HepG2 (cell line): Measurements from ENCODE around the gene LBX2. TPM values are rescaled to one million over a fixed set of nuclear protein-coding genes. Genes with fewer than 3 reads are reported as not detected.

Source experiments
- ATAC-seq: fragments of 200-7000 bp; cut with Tn5 transposase; 3 replicates; pipeline ENCODE4 v1.9.1; 2020; ENCODE audit warnings: mild to moderate bottlenecking, moderate library complexity
- BruUV-seq: library from RNA; stranded (reverse); fragments of 400-500 nt; replicated peaks from 2 replicates; lab custom pipeline; 2021; lab: Mats Ljungman, UMichigan
- CTCF ChIA-PET: fragments of 300-600 bp; formaldehyde crosslinking; extraction: SDS; loops from one replicate; lab custom pipeline; 2021; ENCODE audit warnings: low total read pairs, inconsistent platforms, low intra/inter-chr PET ratio; lab: Yijun Ruan, JAX
- POLR2A ChIA-PET: fragments of 350-600 bp; sonication (Branson Sonifier 250); formaldehyde crosslinking; loops from one replicate; lab custom pipeline; 2020; ENCODE audit warnings: antibody characterized with exemption, inconsistent platforms; lab: Yijun Ruan, JAX
- DNase-seq: peaks from one replicate; pipeline ENCODE4 v3.0.0-alpha.2; 2015; ENCODE audit warnings: low spot score
- FAIRE-seq: peaks from 3 replicates; lab custom pipeline; 2011; peaks lifted over from hg19 to GRCh38; lab: Jason Lieb, UNC
- H2AFZ ChIP-seq: one replicate; pipeline ENCODE4 v1.6.1; 2011; ENCODE audit warnings: low read length, inconsistent platforms
- H3K27ac ChIP-seq: fragments of 300-600 bp; 3 replicates; pipeline ENCODE4 v1.8.0; 2011; ENCODE audit warnings: mixed run types, mild to moderate bottlenecking, mixed read lengths, low read length, inconsistent platforms; ENCODE audit not compliant: insufficient read depth; ENCODE audit errors: extremely low read length
- H3K27me3 ChIP-seq, 2 experiments: fragments of 200-600 bp in 1 of 2; 2 replicates in 1 of 2; 3 replicates in 1 of 2; pipeline versions ENCODE4 v1.6.0 to v1.8.0; 2011; ENCODE audit warnings: low read length in 2 of 2, mild to moderate bottlenecking in 2 of 2, moderate library complexity in 2 of 2, inconsistent platforms in 1 of 2; ENCODE audit not compliant: insufficient read depth in 2 of 2, control insufficient read depth in 1 of 2
- H3K36me3 ChIP-seq, 2 experiments: fragments of 200-600 bp in 1 of 2; replicated peaks in 1 of 2; 2 replicates in 1 of 2; 3 replicates in 1 of 2; pipeline versions ENCODE4 v1.5.1 to v1.8.0; 2011; ENCODE audit warnings: low read length in 2 of 2, inconsistent platforms in 1 of 2; ENCODE audit not compliant: insufficient read depth in 2 of 2, control insufficient read depth in 1 of 2
- H3K4me1 ChIP-seq: 2 replicates; pipeline ENCODE4 v1.5.1; 2012; ENCODE audit warnings: low read length, inconsistent platforms; ENCODE audit not compliant: insufficient read depth
- H3K4me2 ChIP-seq: 2 replicates; pipeline ENCODE4 v1.6.0; 2011; ENCODE audit warnings: low read depth, low read length, inconsistent platforms
- H3K4me3 ChIP-seq, 3 experiments: fragments of 200-600 bp in 1 of 3; sonication (generic), shearing (Covaris generic) in 1 of 3; replicated peaks in 1 of 3; 2 replicates each; pipeline ENCODE4 v1.5.1; 2011 to 2016; ENCODE audit warnings: low read length in 3 of 3, inconsistent platforms in 2 of 3, low read depth in 2 of 3, mild to moderate bottlenecking in 2 of 3, control low read depth in 1 of 3, mixed read lengths in 1 of 3; ENCODE audit not compliant: insufficient read depth in 1 of 3
- H3K79me2 ChIP-seq: one replicate; pipeline ENCODE4 v1.6.1; 2011; ENCODE audit warnings: low read length, inconsistent platforms; ENCODE audit not compliant: insufficient read depth
- H3K9ac ChIP-seq: 2 replicates; pipeline ENCODE4 v1.6.0; 2011; ENCODE audit warnings: mild to moderate bottlenecking, low read depth, low read length, inconsistent platforms; ENCODE audit not compliant: insufficient read depth
- H3K9me3 ChIP-seq: 2 replicates; pipeline ENCODE4 v1.5.1; 2012; ENCODE audit warnings: mild to moderate bottlenecking, low read length
- H4K20me1 ChIP-seq: 2 replicates; pipeline ENCODE4 v1.6.0; 2011; ENCODE audit warnings: inconsistent platforms, mild to moderate bottlenecking, low read length, moderate library complexity; ENCODE audit not compliant: insufficient read depth
- CHD2 ChIP-seq: IDR thresholded peaks from 2 replicates; pipeline ENCODE4 v1.6.1; 2011; ENCODE audit warnings: low read depth, low read length, improper control_type of control experiment
- DR1 ChIP-seq: sonication (generic); formaldehyde crosslinking; IDR thresholded peaks from 2 replicates; pipeline ENCODE4 v1.8.0; 2021; ENCODE audit warnings: mild to moderate bottlenecking, missing genetic modification reagents, inconsistent platforms
- NR2F1 ChIP-seq, 2 experiments: fragments of 450-650 bp in 1 of 2; formaldehyde crosslinking in 1 of 2; IDR thresholded peaks; 2 replicates each; pipeline versions ENCODE4 v1.5.0 to v1.6.1; 2016 to 2020; ENCODE audit warnings: mild to moderate bottlenecking in 1 of 2, missing compliant biosample characterization in 1 of 2, missing genetic modification reagents in 1 of 2, moderate library complexity in 1 of 2
- RFXANK ChIP-seq: IDR thresholded peaks from 2 replicates; pipeline ENCODE4 v1.6.1; 2016
- SNAI1 ChIP-seq: sonication (generic); formaldehyde crosslinking; IDR thresholded peaks from 2 replicates; pipeline ENCODE4 v1.5.0; 2020; ENCODE audit warnings: mild to moderate bottlenecking, missing genetic modification reagents, borderline replicate concordance
- SOX6 ChIP-seq, 2 experiments: fragments of 450-650 bp in 1 of 2; sonication (generic) in 1 of 2; formaldehyde crosslinking in 1 of 2; IDR thresholded peaks; 2 replicates each; pipeline versions ENCODE4 v1.4.0 to v1.6.1; 2017 to 2020; ENCODE audit warnings: antibody characterized with exemption in 1 of 2, mild to moderate bottlenecking in 1 of 2, missing genetic modification reagents in 1 of 2
- TAF15 ChIP-seq: fragments of 200-400 bp; formaldehyde crosslinking; IDR thresholded peaks from one replicate; pipeline ENCODE4 v1.6.1; 2018; ENCODE audit warnings: mild to moderate bottlenecking, low read depth, low read length; ENCODE audit not compliant: poor library complexity, severe bottlenecking
- TOPORS ChIP-seq: sonication (generic); formaldehyde crosslinking; IDR thresholded peaks from 2 replicates; pipeline ENCODE4 v1.8.0; 2023; ENCODE audit warnings: mild to moderate bottlenecking, missing genetic modification reagents
- ZNF296 ChIP-seq: sonication (generic); formaldehyde crosslinking; conservative IDR thresholded peaks from 2 replicates; pipeline ENCODE4 v1.5.0; 2020; ENCODE audit warnings: mild to moderate bottlenecking, missing genetic modification reagents
- ZNF605 ChIP-seq: sonication (generic); formaldehyde crosslinking; IDR thresholded peaks from 2 replicates; pipeline ENCODE4 v1.8.0; 2022; ENCODE audit warnings: mild to moderate bottlenecking, missing genetic modification reagents
- ZNF710 ChIP-seq: sonication (generic); formaldehyde crosslinking; IDR thresholded peaks from 2 replicates; pipeline ENCODE4 v1.5.0; 2020; ENCODE audit warnings: mild to moderate bottlenecking, missing genetic modification reagents, borderline replicate concordance
- ZNF775 ChIP-seq: sonication (generic); formaldehyde crosslinking; IDR thresholded peaks from 2 replicates; pipeline ENCODE4 v1.4.0; 2020; ENCODE audit warnings: missing genetic modification reagents, mild to moderate bottlenecking, moderate library complexity, borderline replicate concordance
- ZNF782 ChIP-seq: sonication (generic); formaldehyde crosslinking; IDR thresholded peaks from 2 replicates; pipeline ENCODE4 v1.4.0; 2020; ENCODE audit warnings: missing genetic modification reagents, mild to moderate bottlenecking, borderline replicate concordance
- ZZZ3 ChIP-seq: sonication (generic); formaldehyde crosslinking; IDR thresholded peaks from 2 replicates; pipeline ENCODE4 v1.4.0; 2020; ENCODE audit warnings: missing genetic modification reagents, mild to moderate bottlenecking, borderline replicate concordance
- WGBS: methylation state at CpG from one replicate; pipeline ENCODE4 v1.1.6; 2017; ENCODE audit warnings: low lambda C conversion rate; 5-methylcytosine and 5-hydroxymethylcytosine counted together
- in situ Hi-C: cut with HindIII; loops from 2 replicates; pipeline ENCODE4 v1.10.0; 2017; ENCODE audit warnings: low pct_unique_long_range_greater_than_20kb; ENCODE audit not compliant: extremely low pct_ligation_motif_present
- intact Hi-C: fragments of 100-400 bp; cut with micrococcal nuclease; formaldehyde crosslinking; loops from one replicate; pipeline ENCODE4 v1.10.0; 2022; ENCODE audit not compliant: unreplicated experiment
- polyA plus RNA-seq, 8 experiments: library from polyadenylated mRNA; depleted of rRNA in 3 of 8; stranded (reverse) in 7 of 8; unstranded in 1 of 8; fragments of >200 nt; fragmentation: Illumina TruSeq in 4 of 8; extraction: Trizol in 4 of 8; gene quantifications; 2 replicates each; pipeline versions ENCODE4 v1.2.1 to v1.2.3, GENCODE V29; 2011 to 2016; ENCODE audit warnings: low read depth in 4 of 8, missing spikeins in 1 of 8, mixed read lengths in 1 of 8; ENCODE audit not compliant: insufficient read depth in 1 of 8
- total RNA-seq, 5 experiments: library from RNA; depleted of rRNA; stranded (reverse); fragments of >200 nt; fragmentation: Illumina TruSeq; extraction: Trizol; gene quantifications; 2 replicates each; pipeline ENCODE4 v1.2.3, GENCODE V29; 2016; ENCODE audit warnings: low read depth in 1 of 5
- TF ChIP-seq, protein P1 (sequence below): IDR thresholded peaks from 2 replicates; pipeline ENCODE4 v1.6.1; 2012; ENCODE audit warnings: inconsistent platforms
- TF ChIP-seq, protein P2 (sequence below): sonication (generic); formaldehyde crosslinking; IDR thresholded peaks from 2 replicates; pipeline ENCODE4 v1.5.1; 2020; ENCODE audit warnings: missing genetic modification reagents, mild to moderate bottlenecking, borderline replicate concordance
- TF ChIP-seq, protein P3 (sequence below): sonication (generic); formaldehyde crosslinking; IDR thresholded peaks from 2 replicates; pipeline ENCODE4 v1.9.0; 2022; ENCODE audit warnings: low read depth, missing genetic modification reagents

The LBX2 gene
- total and polyA plus RNA-seq, 2 of the 13 experiments (the other 11 are each of a cell fraction or from before 2014, with no cell fraction given), result 6.4 to 8.1 TPM

DNA sequence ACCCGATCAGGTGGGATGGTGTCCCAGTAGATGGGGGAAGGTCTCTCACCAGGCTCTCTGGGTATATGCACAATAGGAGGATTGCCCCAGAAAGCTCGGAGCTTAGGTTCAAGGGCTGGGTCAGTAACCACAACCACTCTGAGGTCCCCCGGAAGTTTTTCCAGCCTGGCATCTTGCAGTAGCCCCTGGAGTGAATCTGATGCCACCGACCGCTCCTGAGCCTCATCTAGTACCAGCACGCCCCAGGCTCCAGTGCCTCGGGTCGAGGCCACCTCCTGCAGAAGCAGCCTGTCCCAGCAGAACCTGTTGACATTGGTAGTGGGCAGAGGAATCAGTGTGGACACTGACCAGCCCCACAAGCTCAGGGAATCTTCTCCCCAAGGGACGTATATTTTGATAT lies 24.6 kb upstream of the LBX2 start (continued):
- TF ChIP-seq ZNF710, result no peak

DNA sequence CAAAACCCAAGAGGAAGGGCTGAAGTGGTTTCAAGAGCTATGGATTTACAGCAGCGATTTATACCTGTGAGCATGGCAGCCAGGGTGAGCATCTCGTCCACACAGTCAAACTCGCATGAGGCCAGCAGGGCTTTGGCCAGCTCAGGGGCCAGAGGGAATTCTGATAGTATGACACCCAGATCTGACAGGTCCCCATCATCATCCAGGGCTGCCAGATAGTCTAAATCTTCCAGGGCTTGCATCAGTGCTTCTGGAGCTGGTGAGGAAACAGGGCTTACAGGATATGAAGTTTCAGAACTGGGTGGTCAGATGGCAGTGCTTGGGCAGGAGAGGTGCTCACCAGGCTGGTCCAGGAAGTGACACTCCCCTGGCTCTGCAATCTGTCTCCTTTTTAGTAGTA lies 23.1 kb upstream of the LBX2 start:
- intact Hi-C loops, result no loop called here
- ATAC-seq (no peak), DNase-seq (no peak), FAIRE-seq (no peak)
- no peak overlapping the region for H2AFZ ChIP-seq
- no peak overlapping the region for H3K4me2 ChIP-seq
- peaks cover 49% of the 10 kb centered on the region for H3K4me1 ChIP-seq
- no peak overlapping the region for H3K27ac ChIP-seq
- in situ Hi-C loops, result no loop called here
- H3K27me3 ChIP-seq, result no peaks in the 10 kb centered on the region; a peak in 1 of 5 replicates
- H3K4me3 ChIP-seq, result no peak overlapping the region
- ChIA-PET CTCF (no interaction called here), POLR2A (interaction anchor here (1.5 kb wide), 1 partner anchor 9 kb away, joined by 3 read pairs; no protein-coding TSS in a partner anchor)
- H4K20me1 ChIP-seq, result no peaks in the 10 kb centered on the region
- peaks cover 25% of the 10 kb centered on the region for H3K79me2 ChIP-seq
- no peaks in the 10 kb centered on the region for H3K9me3 ChIP-seq
- no peak overlapping the region for H3K9ac ChIP-seq
- WGBS, result no CpG with 5 or more reads among the region's 3 CpGs
- peaks cover 28 to 50% of the 10 kb centered on the region in 2 experiments for H3K36me3 ChIP-seq
- BruUV-seq, result no TSS peak
- TF ChIP-seq NR2F1 (CRISPR knock-in tag; IDR thresholded peaks at IDR 0.05), result no peak
- TF ChIP-seq, protein P1, sequence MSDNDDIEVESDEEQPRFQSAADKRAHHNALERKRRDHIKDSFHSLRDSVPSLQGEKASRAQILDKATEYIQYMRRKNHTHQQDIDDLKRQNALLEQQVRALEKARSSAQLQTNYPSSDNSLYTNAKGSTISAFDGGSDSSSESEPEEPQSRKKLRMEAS, result no peak
- TF ChIP-seq ZNF296 (CRISPR knock-in tag), result no peak
- no peak for TF ChIP-seq ZNF782
- no peak for TF ChIP-seq TOPORS (CRISPR knock-in tag)
- TF ChIP-seq, protein P2, sequence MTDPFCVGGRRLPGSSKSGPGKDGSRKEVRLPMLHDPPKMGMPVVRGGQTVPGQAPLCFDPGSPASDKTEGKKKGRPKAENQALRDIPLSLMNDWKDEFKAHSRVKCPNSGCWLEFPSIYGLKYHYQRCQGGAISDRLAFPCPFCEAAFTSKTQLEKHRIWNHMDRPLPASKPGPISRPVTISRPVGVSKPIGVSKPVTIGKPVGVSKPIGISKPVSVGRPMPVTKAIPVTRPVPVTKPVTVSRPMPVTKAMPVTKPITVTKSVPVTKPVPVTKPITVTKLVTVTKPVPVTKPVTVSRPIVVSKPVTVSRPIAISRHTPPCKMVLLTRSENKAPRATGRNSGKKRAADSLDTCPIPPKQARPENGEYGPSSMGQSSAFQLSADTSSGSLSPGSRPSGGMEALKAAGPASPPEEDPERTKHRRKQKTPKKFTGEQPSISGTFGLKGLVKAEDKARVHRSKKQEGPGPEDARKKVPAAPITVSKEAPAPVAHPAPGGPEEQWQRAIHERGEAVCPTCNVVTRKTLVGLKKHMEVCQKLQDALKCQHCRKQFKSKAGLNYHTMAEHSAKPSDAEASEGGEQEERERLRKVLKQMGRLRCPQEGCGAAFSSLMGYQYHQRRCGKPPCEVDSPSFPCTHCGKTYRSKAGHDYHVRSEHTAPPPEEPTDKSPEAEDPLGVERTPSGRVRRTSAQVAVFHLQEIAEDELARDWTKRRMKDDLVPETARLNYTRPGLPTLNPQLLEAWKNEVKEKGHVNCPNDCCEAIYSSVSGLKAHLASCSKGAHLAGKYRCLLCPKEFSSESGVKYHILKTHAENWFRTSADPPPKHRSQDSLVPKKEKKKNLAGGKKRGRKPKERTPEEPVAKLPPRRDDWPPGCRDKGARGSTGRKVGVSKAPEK (CRISPR knock-in tag), result no peak
- TF ChIP-seq TAF15, result no peak
- TF ChIP-seq RFXANK, result no peak
- TF ChIP-seq, protein P3, sequence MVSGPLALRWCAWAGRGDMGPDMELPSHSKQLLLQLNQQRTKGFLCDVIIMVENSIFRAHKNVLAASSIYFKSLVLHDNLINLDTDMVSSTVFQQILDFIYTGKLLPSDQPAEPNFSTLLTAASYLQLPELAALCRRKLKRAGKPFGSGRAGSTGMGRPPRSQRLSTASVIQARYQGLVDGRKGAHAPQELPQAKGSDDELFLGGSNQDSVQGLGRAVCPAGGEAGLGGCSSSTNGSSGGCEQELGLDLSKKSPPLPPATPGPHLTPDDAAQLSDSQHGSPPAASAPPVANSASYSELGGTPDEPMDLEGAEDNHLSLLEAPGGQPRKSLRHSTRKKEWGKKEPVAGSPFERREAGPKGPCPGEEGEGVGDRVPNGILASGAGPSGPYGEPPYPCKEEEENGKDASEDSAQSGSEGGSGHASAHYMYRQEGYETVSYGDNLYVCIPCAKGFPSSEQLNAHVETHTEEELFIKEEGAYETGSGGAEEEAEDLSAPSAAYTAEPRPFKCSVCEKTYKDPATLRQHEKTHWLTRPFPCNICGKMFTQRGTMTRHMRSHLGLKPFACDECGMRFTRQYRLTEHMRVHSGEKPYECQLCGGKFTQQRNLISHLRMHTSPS, result no peak
- no peak for TF ChIP-seq ZNF775 (CRISPR knock-in tag)
- TF ChIP-seq ZZZ3 (CRISPR knock-in tag), result no peak
- TF ChIP-seq ZNF605 (CRISPR knock-in tag), result no peak
- TF ChIP-seq SNAI1, result no peak
- TF ChIP-seq DR1 (CRISPR knock-in tag), result no peak
- TF ChIP-seq SOX6 (IDR thresholded peaks at IDR 0.05), result no peak
- TF ChIP-seq SOX6 (CRISPR knock-in tag; IDR thresholded peaks at IDR 0.05), result no peak
- no peak for TF ChIP-seq CHD2
